Activated naive CD8-positive, alpha-beta T cell treated with anti-CD3 and anti-CD28 coated beads for 36 hours (primary cell): ENCODE measurements around the gene C20orf202. TPM values are rescaled to one million over a fixed set of nuclear protein-coding genes. Genes with fewer than 3 reads are reported as not detected.

Experiments
- DNase-seq: peaks from one replicate; pipeline ENCODE4 v3.0.0; 2021
- H3K27ac Mint-ChIP-seq: one replicate; pipeline ENCODE4 v1.8.0; 2022; ENCODE audit warnings: mild to moderate bottlenecking, moderate library complexity, mixed read lengths
- H3K27me3 Mint-ChIP-seq: one replicate; pipeline ENCODE4 v1.8.0; 2022; ENCODE audit warnings: mild to moderate bottlenecking, mixed read lengths
- H3K36me3 Mint-ChIP-seq: one replicate; pipeline ENCODE4 v1.8.0; 2021; ENCODE audit warnings: mild to moderate bottlenecking, mixed read lengths
- H3K4me1 Mint-ChIP-seq: one replicate; pipeline ENCODE4 v1.8.0; 2021; ENCODE audit warnings: mixed read lengths
- H3K4me3 Mint-ChIP-seq: one replicate; pipeline ENCODE4 v1.8.0; 2022; ENCODE audit warnings: mild to moderate bottlenecking, moderate library complexity, mixed read lengths
- H3K9me3 Mint-ChIP-seq: one replicate; pipeline ENCODE4 v1.8.0; 2022; ENCODE audit warnings: mixed read lengths
- total RNA-seq, 2 experiments: library from RNA; stranded (reverse); gene quantifications; one replicate each; pipeline ENCODE4 v1.2.3, GENCODE V29; 2021

Gene C20orf202
- total RNA-seq, 2 experiments from 2014 or later: not detected

DNA sequence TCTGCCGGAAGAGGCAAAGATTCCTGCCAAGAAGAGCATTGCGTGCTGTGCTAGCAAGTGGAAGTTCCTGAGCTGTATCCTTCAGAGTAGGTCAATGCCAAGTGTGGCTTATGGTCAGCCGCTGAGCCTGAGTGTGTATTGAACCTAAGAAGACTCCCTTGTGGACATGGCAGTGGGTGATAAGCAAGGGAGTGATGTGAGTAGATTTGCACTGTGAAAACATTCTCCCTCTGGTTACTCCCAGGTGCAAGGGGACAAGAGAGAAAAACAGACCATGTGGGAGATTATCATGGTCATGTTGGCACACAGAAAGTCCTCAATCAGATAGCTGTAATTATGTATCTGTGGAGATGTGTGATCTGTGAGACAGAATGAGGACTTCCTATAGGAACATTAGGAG, 12.4 kb upstream of the C20orf202 start:
- Mint-ChIP-seq H3K4me1 (no peaks in the 10 kb centered on the region), H3K27ac (no peak overlapping the region), H3K9me3 (no peaks in the 10 kb centered on the region), H3K4me3 (no peak overlapping the region), H3K36me3 (no peaks in the 10 kb centered on the region), H3K27me3 (peaks cover 8% of the 10 kb centered on the region)
- no peak for DNase-seq

GRCh38 chr20:1191299-1191698, 12.0 kb upstream of the C20orf202 start:
- Mint-ChIP-seq H3K4me1 (no peaks in the 10 kb centered on the region), H3K9me3 (peaks cover under 1% of the 10 kb centered on the region), H3K27me3 (peaks cover 5% of the 10 kb centered on the region), H3K36me3 (no peaks in the 10 kb centered on the region), H3K4me3 (no peak overlapping the region), H3K27ac (no peak overlapping the region)
- no peak for DNase-seq

DNA sequence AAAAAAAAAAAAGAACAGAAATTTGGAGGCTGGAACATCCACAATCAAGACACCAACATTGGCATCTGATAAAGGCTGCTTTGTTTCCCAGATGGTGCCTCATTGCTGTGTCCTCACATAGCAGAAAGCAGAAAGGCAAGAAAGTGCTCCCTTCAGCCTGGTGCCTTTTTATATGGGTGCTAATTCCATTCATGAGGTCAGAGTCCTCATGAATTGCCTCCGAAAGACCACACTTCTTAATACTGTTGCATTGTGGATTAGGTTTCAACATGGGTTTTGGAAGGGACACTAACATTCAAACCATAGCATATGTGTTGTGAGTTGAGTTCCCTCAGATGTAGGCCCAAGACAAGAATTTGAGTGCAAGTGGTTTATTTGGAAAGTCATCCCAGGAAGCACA, 8.0 kb upstream of the C20orf202 start:
- H3K27ac Mint-ChIP-seq: no peak overlapping the region
- no peak for DNase-seq
- H3K4me1 Mint-ChIP-seq: no peaks in the 10 kb centered on the region
- no peak overlapping the region for H3K4me3 Mint-ChIP-seq
- H3K36me3 Mint-ChIP-seq: no peaks in the 10 kb centered on the region
- peaks cover 6% of the 10 kb centered on the region for H3K9me3 Mint-ChIP-seq
- no peaks in the 10 kb centered on the region for H3K27me3 Mint-ChIP-seq

- no peak overlapping the region for H3K27ac Mint-ChIP-seq
- H3K4me1 Mint-ChIP-seq: no peaks in the 10 kb centered on the region
- no peak overlapping the region for H3K4me3 Mint-ChIP-seq
Measured at GRCh38 chr20:1196634-1197033, 6.6 kb upstream of the C20orf202 start.

GRCh38 chr20:1197801-1198200, 5.5 kb upstream of the C20orf202 start:
- Mint-ChIP-seq H3K27ac (no peak overlapping the region), H3K36me3 (no peaks in the 10 kb centered on the region)

More at GRCh38 chr20:1196634-1197033, 6.6 kb upstream of the C20orf202 start:
- H3K36me3 Mint-ChIP-seq: no peaks in the 10 kb centered on the region
- no peaks in the 10 kb centered on the region for H3K27me3 Mint-ChIP-seq
- H3K9me3 Mint-ChIP-seq: peaks cover 6% of the 10 kb centered on the region
- DNase-seq: no peak

GRCh38 chr20:1198751-1199150, 4.5 kb upstream of the C20orf202 start:
- no peak overlapping the region for H3K4me3 Mint-ChIP-seq
- H3K27ac Mint-ChIP-seq: no peak overlapping the region
- no peak for DNase-seq
- peaks cover 6% of the 10 kb centered on the region for H3K9me3 Mint-ChIP-seq
- no peaks in the 10 kb centered on the region for H3K27me3 Mint-ChIP-seq
- no peaks in the 10 kb centered on the region for H3K36me3 Mint-ChIP-seq
- no peaks in the 10 kb centered on the region for H3K4me1 Mint-ChIP-seq

More at GRCh38 chr20:1197801-1198200, 5.5 kb upstream of the C20orf202 start:
- Mint-ChIP-seq H3K4me3 (no peak overlapping the region), H3K4me1 (no peaks in the 10 kb centered on the region), H3K9me3 (peaks cover 6% of the 10 kb centered on the region), H3K27me3 (no peaks in the 10 kb centered on the region)
- no peak for DNase-seq

- Mint-ChIP-seq H3K4me1 (no peaks in the 10 kb centered on the region), H3K9me3 (peaks cover 6% of the 10 kb centered on the region), H3K27me3 (no peaks in the 10 kb centered on the region), H3K36me3 (no peaks in the 10 kb centered on the region), H3K4me3 (no peak overlapping the region), H3K27ac (no peak overlapping the region)
- DNase-seq: no peak
Measured at GRCh38 chr20:1199212-1199873, 3.9 kb upstream of the C20orf202 start.

DNA sequence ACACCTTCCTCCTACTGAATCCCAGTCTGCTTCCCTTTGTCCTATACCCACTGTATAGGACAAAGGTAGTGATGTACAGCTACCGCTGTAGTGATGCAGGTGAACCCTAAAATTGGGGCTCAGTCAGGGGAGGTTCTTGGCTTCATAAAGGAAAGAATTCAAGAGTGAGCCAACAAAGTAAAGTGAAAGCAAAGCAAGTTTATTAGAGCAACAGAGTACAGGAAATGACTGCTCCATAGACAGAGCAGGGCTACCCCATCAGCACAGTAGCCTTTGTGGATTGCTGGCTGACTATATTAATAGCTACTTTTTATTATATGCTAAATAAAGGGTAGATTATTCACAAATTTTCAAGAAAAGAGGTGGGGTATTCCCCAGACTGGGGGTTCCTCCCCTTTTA, 3.3 kb upstream of the C20orf202 start:
- peaks cover 6% of the 10 kb centered on the region for H3K9me3 Mint-ChIP-seq
- no peak for DNase-seq
- H3K27me3 Mint-ChIP-seq: no peaks in the 10 kb centered on the region
- H3K36me3 Mint-ChIP-seq: no peaks in the 10 kb centered on the region
- no peak overlapping the region for H3K27ac Mint-ChIP-seq
- no peaks in the 10 kb centered on the region for H3K4me1 Mint-ChIP-seq
- no peak overlapping the region for H3K4me3 Mint-ChIP-seq

GRCh38 chr20:1203630-1204029, 376 bp downstream of the C20orf202 start:
- DNase-seq: no peak
- Mint-ChIP-seq H3K4me1 (no peaks in the 10 kb centered on the region), H3K27ac (no peak overlapping the region), H3K4me3 (no peak overlapping the region), H3K27me3 (no peaks in the 10 kb centered on the region), H3K9me3 (no peaks in the 10 kb centered on the region), H3K36me3 (no peaks in the 10 kb centered on the region)

GRCh38 chr20:1204113-1204512, 859 bp downstream of the C20orf202 start:
- Mint-ChIP-seq H3K27ac (no peak overlapping the region), H3K9me3 (no peaks in the 10 kb centered on the region), H3K36me3 (no peaks in the 10 kb centered on the region), H3K4me3 (no peak overlapping the region), H3K27me3 (no peaks in the 10 kb centered on the region), H3K4me1 (no peaks in the 10 kb centered on the region)
- no peak for DNase-seq

- no peak for DNase-seq
- Mint-ChIP-seq H3K9me3 (no peaks in the 10 kb centered on the region), H3K27ac (no peak overlapping the region), H3K4me3 (no peak overlapping the region), H3K4me1 (no peaks in the 10 kb centered on the region), H3K27me3 (no peaks in the 10 kb centered on the region), H3K36me3 (no peaks in the 10 kb centered on the region)
Measured at GRCh38 chr20:1204576-1204975, 1.3 kb downstream of the C20orf202 start.

GRCh38 chr20:1205802-1206201, 2.5 kb downstream of the C20orf202 start:
- H3K4me1 Mint-ChIP-seq: no peaks in the 10 kb centered on the region
- no peaks in the 10 kb centered on the region for H3K9me3 Mint-ChIP-seq
- H3K36me3 Mint-ChIP-seq: no peaks in the 10 kb centered on the region
- DNase-seq: no peak
- no peak overlapping the region for H3K27ac Mint-ChIP-seq
- H3K4me3 Mint-ChIP-seq: no peak overlapping the region
- H3K27me3 Mint-ChIP-seq: no peaks in the 10 kb centered on the region

DNA sequence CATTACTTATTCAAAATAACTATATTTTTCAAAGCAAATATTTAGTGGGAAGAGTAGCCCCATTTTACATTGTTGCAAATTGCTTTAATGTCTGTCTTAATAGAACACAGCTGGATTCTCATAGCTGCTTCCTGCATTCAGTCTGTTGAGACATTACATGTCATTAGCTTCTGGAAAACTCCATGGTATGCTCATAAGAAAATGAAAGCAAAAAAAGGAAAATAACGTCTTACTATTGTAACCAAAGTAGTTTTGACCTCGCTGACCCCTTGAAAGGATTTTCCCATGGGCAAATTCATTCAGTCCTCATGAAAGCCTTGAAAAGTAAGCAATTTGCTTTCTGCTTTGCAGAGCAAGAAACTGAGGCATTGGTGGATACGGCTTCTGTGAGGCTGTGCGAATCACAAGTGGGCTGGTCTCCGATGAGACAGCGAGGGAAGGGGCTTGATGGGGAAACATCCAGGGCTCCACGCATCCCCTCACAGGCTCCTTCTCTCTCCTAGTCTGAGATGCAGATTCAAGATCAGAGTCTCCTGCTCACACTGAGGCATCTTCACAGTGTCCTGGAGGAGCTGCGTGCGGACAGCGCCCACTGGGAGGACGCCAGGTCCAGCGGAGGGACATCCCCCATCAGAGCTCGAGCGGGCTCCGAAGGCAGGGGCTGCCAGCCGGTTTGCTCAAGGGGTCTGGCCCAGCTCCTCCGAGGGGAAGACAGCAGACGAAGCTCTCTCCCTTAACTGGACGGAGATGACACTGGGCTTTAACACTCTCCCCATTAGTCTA, 3.3 kb downstream of the C20orf202 start:
- Mint-ChIP-seq H3K4me3 (no peak overlapping the region), H3K36me3 (no peaks in the 10 kb centered on the region), H3K4me1 (no peaks in the 10 kb centered on the region), H3K27ac (no peak overlapping the region), H3K9me3 (no peaks in the 10 kb centered on the region), H3K27me3 (no peaks in the 10 kb centered on the region)
- DNase-seq: no peak

- no peaks in the 10 kb centered on the region for H3K27me3 Mint-ChIP-seq
- no peaks in the 10 kb centered on the region for H3K36me3 Mint-ChIP-seq
Measured at GRCh38 chr20:1207293-1207878, 4.1 kb downstream of the C20orf202 start.

DNA sequence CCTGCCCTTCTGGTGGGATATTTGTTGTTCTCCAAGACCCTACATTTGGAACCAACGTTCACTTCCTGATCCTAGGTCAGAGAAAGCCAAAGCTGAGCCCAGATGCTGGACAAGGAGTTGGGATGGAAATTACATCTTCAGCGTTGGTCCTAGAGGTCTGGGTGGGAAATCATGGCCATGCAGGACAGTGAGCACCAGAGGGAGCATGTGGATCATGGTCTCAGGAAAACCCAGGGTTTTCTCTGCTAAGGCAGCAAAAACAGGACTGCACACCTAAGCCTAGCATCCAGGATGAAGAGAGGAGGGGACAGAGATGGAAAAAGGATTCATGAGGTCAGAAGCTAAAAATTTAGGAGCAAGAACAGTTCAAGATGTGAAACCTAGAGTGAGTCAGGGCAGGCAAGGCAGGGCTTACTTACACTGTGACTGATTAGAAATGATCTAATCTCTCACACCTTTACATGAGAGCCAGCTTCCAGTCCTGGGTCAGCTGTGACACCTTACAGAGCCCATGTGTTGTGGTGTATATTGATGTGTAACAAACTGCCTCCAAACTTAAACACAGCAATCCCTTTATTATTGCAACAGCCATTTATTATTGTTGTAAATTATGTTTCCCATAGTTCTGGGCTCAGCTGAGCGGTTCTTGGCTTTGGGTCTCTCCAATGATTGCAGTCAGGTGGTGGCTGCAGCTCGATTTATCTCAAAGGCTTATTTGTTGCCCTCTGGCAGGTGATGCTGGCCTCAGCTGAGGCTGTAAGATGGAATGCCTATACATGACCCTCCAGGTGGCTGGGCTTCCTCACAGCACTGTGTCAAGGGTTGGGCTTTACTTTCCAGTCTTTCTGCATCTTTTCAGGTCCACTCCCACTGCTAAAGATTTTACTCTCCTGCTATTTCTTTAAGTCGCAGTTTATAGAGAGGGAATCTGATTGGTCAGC, 6.5 kb downstream of the C20orf202 start:
- H3K27ac Mint-ChIP-seq: no peak overlapping the region
- no peaks in the 10 kb centered on the region for H3K9me3 Mint-ChIP-seq
- no peaks in the 10 kb centered on the region for H3K27me3 Mint-ChIP-seq
- no peak for DNase-seq
- H3K36me3 Mint-ChIP-seq: no peaks in the 10 kb centered on the region
- H3K4me1 Mint-ChIP-seq: peaks cover 6% of the 10 kb centered on the region
- H3K4me3 Mint-ChIP-seq: no peak overlapping the region

More at GRCh38 chr20:1207293-1207878, 4.1 kb downstream of the C20orf202 start:
- Mint-ChIP-seq H3K27ac (no peak overlapping the region), H3K9me3 (no peaks in the 10 kb centered on the region), H3K4me1 (no peaks in the 10 kb centered on the region), H3K4me3 (no peak overlapping the region)
- DNase-seq: no peak
